ENCODE results near the gene MAML3. TPM values are rescaled to one million over a fixed set of nuclear protein-coding genes. Genes with fewer than 3 reads are reported as not detected.

MAML3 gene
- total and polyA plus RNA-seq, 2 of the 13 experiments (the other 11 are each of a cell fraction or from before 2014, with no cell fraction given): 0.05 to 0.13 TPM

- ATAC-seq (no peak), FAIRE-seq (no peak), DNase-seq (ENCODE audit: low spot score) (no peak)
- in situ Hi-C loops (cut with HindIII; ENCODE audit: extremely low pct_ligation_motif_present, low pct_unique_long_range_greater_than_20kb): no loop called here
- H3K79me2 ChIP-seq (ENCODE audit: insufficient read depth, low read length): no peaks in the 10 kb centered on the region
- H3K9ac ChIP-seq (ENCODE audit: insufficient read depth, low read depth, low read length): no peak overlapping the region
- BruUV-seq (replicated peaks): no TSS peak
- TF ChIP-seq CCDC6 (CRISPR knock-in tag; IDR thresholded peaks at IDR 0.05) (no peak), MLLT10 (CRISPR knock-in tag; IDR thresholded peaks at IDR 0.05) (no peak)
- H3K36me3 ChIP-seq (replicated peaks in 1 of 2; ENCODE audit: control insufficient read depth in 1 of 2, insufficient read depth in 2 of 2, low read length in 2 of 2): no peaks in the 10 kb centered on the region
- H2AFZ ChIP-seq (ENCODE audit: low read length): no peak overlapping the region
- no peak overlapping the region for H3K4me2 ChIP-seq (ENCODE audit: low read depth, low read length)
- H3K27me3 ChIP-seq (ENCODE audit: control insufficient read depth in 1 of 2, insufficient read depth in 2 of 2, low read length in 2 of 2): no peaks in the 10 kb centered on the region
- H4K20me1 ChIP-seq (ENCODE audit: insufficient read depth, low read length): no peaks in the 10 kb centered on the region
- ChIA-PET CTCF (ENCODE audit: low intra/inter-chr PET ratio, low total read pairs) (no interaction called here), POLR2A (no interaction called here)
- no peak overlapping the region for H3K4me3 ChIP-seq (replicated peaks in 1 of 3; ENCODE audit: insufficient read depth in 1 of 3, low read depth in 2 of 3, low read length in 3 of 3)
- H3K4me1 ChIP-seq (ENCODE audit: insufficient read depth, low read length): peaks cover 9% of the 10 kb centered on the region; the same call in 1 of the 2 replicates
- intact Hi-C loops (cut with micrococcal nuclease; ENCODE audit: unreplicated experiment): no loop called here
- no peak overlapping the region for H3K27ac ChIP-seq (ENCODE audit: extremely low read length, insufficient read depth, low read length)
- no peaks in the 10 kb centered on the region for H3K9me3 ChIP-seq (ENCODE audit: low read length)
- 67% methylated on average over 20 of the region's 23 CpGs for WGBS (ENCODE audit: low lambda C conversion rate)
Measured at GRCh38 chr4:140092094-140092851, 61.7 kb downstream of the MAML3 start.

- ATAC-seq (no peak), FAIRE-seq (no peak), DNase-seq (ENCODE audit: low spot score) (no peak)
- intact Hi-C loops (cut with micrococcal nuclease; ENCODE audit: unreplicated experiment): no loop called here
- Histone ChIP-seq H3K27me3 (ENCODE audit: control insufficient read depth in 1 of 2, insufficient read depth in 2 of 2, low read length in 2 of 2) (0 out of 5 replicates have a peak, but pooled peaks cover 0 to under 1% of the 10 kb centered on the region in 2 experiments), H3K9ac (ENCODE audit: insufficient read depth, low read depth, low read length) (no peak overlapping the region), H3K4me2 (ENCODE audit: low read depth, low read length) (no peak overlapping the region), H3K36me3 (replicated peaks in 1 of 2; ENCODE audit: control insufficient read depth in 1 of 2, insufficient read depth in 2 of 2, low read length in 2 of 2) (no peaks in the 10 kb centered on the region), H3K27ac (ENCODE audit: extremely low read length, insufficient read depth, low read length) (no peak overlapping the region), H2AFZ (ENCODE audit: low read length) (no peak overlapping the region), H3K4me1 (ENCODE audit: insufficient read depth, low read length) (peaks cover 9% of the 10 kb centered on the region; the same call in 1 of the 2 replicates), H3K4me3 (replicated peaks in 1 of 3; ENCODE audit: insufficient read depth in 1 of 3, low read depth in 2 of 3, low read length in 3 of 3) (no peak overlapping the region), H3K9me3 (ENCODE audit: low read length) (no peaks in the 10 kb centered on the region), H3K79me2 (ENCODE audit: insufficient read depth, low read length) (no peaks in the 10 kb centered on the region), H4K20me1 (ENCODE audit: insufficient read depth, low read length) (no peaks in the 10 kb centered on the region)
- in situ Hi-C loops (cut with HindIII; ENCODE audit: extremely low pct_ligation_motif_present, low pct_unique_long_range_greater_than_20kb): no loop called here
- ChIA-PET POLR2A (no interaction called here), CTCF (ENCODE audit: low intra/inter-chr PET ratio, low total read pairs) (no interaction called here)
- TF ChIP-seq ZNF124 (CRISPR knock-in tag; IDR thresholded peaks at IDR 0.05) (no peak), PITX1 (CRISPR knock-in tag; IDR thresholded peaks at IDR 0.05) (no peak), ZNF652 (CRISPR knock-in tag; IDR thresholded peaks at IDR 0.05; ENCODE audit: borderline replicate concordance, low read depth) (no peak), ZNF17 (CRISPR knock-in tag; IDR thresholded peaks at IDR 0.05) (no peak), ZNF260 (CRISPR knock-in tag; IDR thresholded peaks at IDR 0.05; ENCODE audit: borderline replicate concordance, low read depth) (no peak), FOXP1 (IDR thresholded peaks at IDR 0.05) (no peak), FOXP1 (CRISPR knock-in tag; IDR thresholded peaks at IDR 0.05) (no peak)
- no TSS peak for BruUV-seq (replicated peaks)
Measured at GRCh38 chr4:140091305-140091704, 62.7 kb downstream of the MAML3 start.

Measured in HepG2 (cell line).